Activated CD4-positive, alpha-beta memory T cell treated with anti-CD3 and anti-CD28 coated beads, Interleukin-2, amount 10 ng/mL, durations not matched to agents 7 days and 5 days (primary cell): ENCODE measurements around the gene ZFYVE21. TPM values are rescaled to one million over a fixed set of nuclear protein-coding genes. Genes with fewer than 3 reads are reported as not detected.

Experiments used
- CTCF ChIA-PET: fragments of 350-600 bp; sonication (Branson Sonifier 250); formaldehyde crosslinking; loops from one replicate; lab custom pipeline; 2021; ENCODE audit warnings: antibody characterized with exemption, inconsistent platforms; lab: Charles Lee
- POLR2A ChIA-PET: fragments of 350-600 bp; sonication (Branson Sonifier 250); formaldehyde crosslinking; loops from one replicate; lab custom pipeline; 2021; ENCODE audit warnings: antibody characterized with exemption; lab: Charles Lee
- DNase-seq: peaks from one replicate; pipeline ENCODE4 v3.0.0-alpha.2; 2020
- H3K27ac Mint-ChIP-seq: one replicate; pipeline ENCODE4 v1.8.0; 2021; ENCODE audit warnings: mild to moderate bottlenecking, mixed read lengths
- H3K27me3 Mint-ChIP-seq: one replicate; pipeline ENCODE4 v1.8.0; 2021; ENCODE audit warnings: mixed read lengths
- H3K36me3 Mint-ChIP-seq: one replicate; pipeline ENCODE4 v1.8.0; 2021; ENCODE audit warnings: low read depth, mixed read lengths
- H3K4me1 Mint-ChIP-seq: one replicate; pipeline ENCODE4 v1.8.0; 2021; ENCODE audit warnings: mixed read lengths
- H3K4me3 Mint-ChIP-seq: one replicate; pipeline ENCODE4 v1.8.0; 2021; ENCODE audit warnings: mild to moderate bottlenecking, mixed read lengths
- H3K9me3 Mint-ChIP-seq: one replicate; pipeline ENCODE4 v1.8.0; 2021; ENCODE audit warnings: mixed read lengths
- total RNA-seq, 2 experiments: library from RNA; stranded (reverse); gene quantifications; one replicate each; pipeline ENCODE4 v1.2.3, GENCODE V29; 2021

The ZFYVE21 gene
- total RNA-seq, 2 experiments from 2014 or later: 17.4 to 17.8 TPM

DNA sequence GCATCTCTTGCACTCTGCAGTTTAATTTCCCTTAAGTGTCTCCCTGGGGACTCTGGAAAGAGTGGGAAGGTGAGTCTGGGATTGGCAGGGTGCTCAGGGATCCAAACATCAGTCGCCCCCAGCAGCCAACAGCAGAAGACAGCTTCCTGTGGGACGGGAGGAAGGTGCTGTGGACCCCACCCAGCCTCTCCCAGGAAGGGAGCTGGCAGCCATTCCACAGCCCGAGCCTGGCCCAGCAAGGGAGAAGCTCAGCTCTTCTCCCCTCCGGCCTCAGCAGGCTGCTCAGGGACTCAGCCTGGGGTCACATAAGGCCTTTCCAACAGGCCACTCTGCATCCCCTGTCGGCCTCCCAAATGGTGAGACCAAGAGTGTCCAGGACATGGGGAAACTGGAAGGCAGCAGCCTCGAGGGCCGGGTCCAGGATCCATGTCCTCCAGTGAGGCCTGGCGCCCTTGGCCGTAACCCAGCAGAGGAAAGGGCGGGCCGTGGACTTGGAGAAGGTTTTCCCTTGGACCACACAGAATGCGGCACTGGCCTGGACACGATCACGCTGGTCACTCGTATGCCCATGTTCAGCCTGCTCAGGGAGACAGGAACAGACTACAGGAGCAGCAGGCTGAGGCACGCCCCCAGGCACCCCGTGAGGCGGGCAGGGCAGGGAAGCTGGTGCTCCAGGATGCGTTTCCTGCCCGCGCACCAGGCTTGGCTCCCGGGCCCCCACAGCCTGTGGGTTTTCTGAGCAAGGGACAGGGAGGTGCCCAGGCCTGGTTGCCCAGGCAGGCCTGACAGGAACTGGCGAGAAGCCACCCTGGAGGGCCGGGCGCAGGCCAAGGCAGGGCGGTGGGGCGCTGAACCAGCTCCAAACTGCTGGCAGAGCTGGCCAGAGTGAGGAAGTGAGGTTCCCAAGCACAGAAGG, 3.8 kb upstream of the ZFYVE21 start:
- POLR2A ChIA-PET: interaction anchor here (1.1 to 1.3 kb wide), 2 partner anchors 17 to 150 kb away, joined by 3 to 4 read pairs; no protein-coding TSS in a partner anchor
- Mint-ChIP-seq H3K4me3 (no peak overlapping the region), H3K27me3 (no peaks in the 10 kb centered on the region), H3K4me1 (peaks cover 40% of the 10 kb centered on the region), H3K27ac (peak overlapping the region; percentile 56), H3K9me3 (no peaks in the 10 kb centered on the region), H3K36me3 (peaks cover 30% of the 10 kb centered on the region)
- CTCF ChIA-PET: no interaction called here
- DNase-seq: peak; percentile 22

GRCh38 chr14:103712633-103713247, 2.9 kb upstream of the ZFYVE21 start:
- peak overlapping the region; percentile 17 for H3K4me3 Mint-ChIP-seq
- POLR2A ChIA-PET: interaction anchor here (0.5 to 1.5 kb wide), 8 partner anchors 9 to 207 kb away, joined by 3 to 7 read pairs (median 4); partner anchors contain the start of genes BAG5 and KLC1

DNA sequence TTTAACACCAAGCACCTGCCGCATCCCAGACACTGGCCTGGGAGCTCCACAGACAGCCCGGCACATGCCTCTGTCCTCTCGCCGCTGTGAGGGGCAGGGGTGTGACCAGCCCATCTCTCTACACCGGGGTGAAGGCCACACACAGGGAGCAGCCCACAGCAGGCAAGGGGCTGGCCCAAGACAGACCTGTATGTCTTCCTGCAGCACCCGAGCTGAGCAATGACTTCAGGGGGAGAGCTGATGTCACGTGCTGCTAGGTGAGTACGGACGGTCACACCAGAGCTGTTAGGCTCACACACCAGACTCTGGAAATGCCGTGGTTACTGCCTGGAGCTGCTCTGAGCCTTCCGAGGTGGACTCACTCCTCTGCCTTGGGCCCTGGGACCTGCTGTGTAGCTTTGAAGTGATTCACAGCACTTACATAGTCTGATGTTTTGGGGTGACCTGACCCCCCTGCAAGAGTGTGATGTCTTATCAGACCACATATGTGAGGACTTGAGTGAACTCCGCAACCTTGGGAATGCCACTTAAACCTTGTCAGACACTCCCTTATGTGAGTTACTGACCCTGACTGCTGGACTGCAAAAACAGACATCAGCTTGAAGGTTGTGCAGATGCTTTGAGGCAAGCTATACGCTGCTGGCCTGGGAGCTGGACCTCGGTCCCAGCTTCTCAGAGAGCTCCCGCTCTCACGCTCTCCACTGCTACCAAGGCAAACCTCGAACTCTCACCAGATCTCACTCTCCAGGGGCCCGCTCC, 2.1 kb upstream of the ZFYVE21 start:
- POLR2A ChIA-PET: interaction anchor here (0.5 to 1.5 kb wide), 5 partner anchors 9 to 152 kb away, joined by 3 to 7 read pairs (median 4); partner anchors contain the start of genes BAG5 and KLC1
- H3K27me3 Mint-ChIP-seq: no peaks in the 10 kb centered on the region

More at GRCh38 chr14:103712633-103713247, 2.9 kb upstream of the ZFYVE21 start:
- H3K4me1 Mint-ChIP-seq: peaks cover 48% of the 10 kb centered on the region
- H3K9me3 Mint-ChIP-seq: no peaks in the 10 kb centered on the region
- H3K36me3 Mint-ChIP-seq: peaks cover 33% of the 10 kb centered on the region
- H3K27ac Mint-ChIP-seq: peak overlapping the region; percentile 1
- DNase-seq: no peak
- CTCF ChIA-PET: no interaction called here
- H3K27me3 Mint-ChIP-seq: no peaks in the 10 kb centered on the region

GRCh38 chr14:103714063-103714724, 1.4 kb upstream of the ZFYVE21 start:
- Mint-ChIP-seq H3K9me3 (no peaks in the 10 kb centered on the region), H3K27me3 (no peaks in the 10 kb centered on the region), H3K27ac (peak overlapping the region; percentile 66), H3K4me1 (peaks cover 54% of the 10 kb centered on the region), H3K4me3 (peak overlapping the region; percentile 88), H3K36me3 (peaks cover 22% of the 10 kb centered on the region)
- no peak for DNase-seq
- POLR2A ChIA-PET: interaction anchor here (0.9 to 1.4 kb wide), 4 partner anchors 10 to 89 kb away, joined by 3 to 7 read pairs (median 4); partner anchors contain the start of gene KLC1
- CTCF ChIA-PET: no interaction called here

More for the DNA sequence above, 2.1 kb upstream of the ZFYVE21 start:
- CTCF ChIA-PET: no interaction called here
- Mint-ChIP-seq H3K9me3 (no peaks in the 10 kb centered on the region), H3K4me3 (peak overlapping the region; percentile 88), H3K27ac (peak overlapping the region; percentile 35), H3K4me1 (peaks cover 49% of the 10 kb centered on the region), H3K36me3 (peaks cover 29% of the 10 kb centered on the region)
- no peak for DNase-seq

DNA sequence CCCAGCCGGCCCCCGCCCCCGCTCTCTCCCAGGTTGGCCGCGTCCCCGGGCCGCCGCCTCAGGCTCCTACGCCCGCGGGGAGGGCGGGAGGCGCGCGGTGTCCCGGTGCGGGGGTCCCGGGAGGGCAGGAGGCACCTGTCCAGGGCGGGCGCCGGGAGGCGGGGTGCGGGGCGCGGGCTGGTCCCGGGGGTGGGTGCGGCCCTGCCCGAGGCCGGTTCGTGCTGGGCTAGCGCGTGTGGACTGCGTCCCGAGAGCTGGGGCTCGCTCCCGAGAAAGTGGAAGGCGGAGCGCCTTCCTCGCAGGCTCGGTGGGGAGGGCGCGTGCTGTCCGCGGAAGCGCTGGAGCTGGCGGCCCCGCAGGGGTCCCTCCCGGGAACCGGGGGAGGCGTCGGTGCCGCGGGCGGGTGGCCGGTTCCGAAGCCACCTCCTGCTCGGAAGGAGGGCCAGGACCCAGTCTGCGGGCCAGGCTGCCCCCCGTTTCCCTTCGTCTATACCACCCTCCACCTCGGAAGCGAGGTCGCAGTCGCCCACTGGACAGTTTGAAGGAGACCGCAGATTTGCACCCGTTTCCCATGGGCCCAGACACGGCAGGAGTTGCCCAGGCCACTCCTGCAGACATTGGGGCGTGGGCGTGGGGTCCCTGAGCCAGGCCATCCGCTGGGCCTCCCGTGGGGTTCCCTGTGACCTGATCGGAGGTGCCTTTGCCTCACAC, 636 bp downstream of the ZFYVE21 start:
- ChIA-PET POLR2A (interaction anchor here (0.6 to 1.9 kb wide), 7 partner anchors 10 to 188 kb away, joined by 3 to 15 read pairs (median 5); partner anchors contain the start of genes BAG5, KLC1 and TRMT61A), CTCF (interaction anchor here (0.9 to 1.0 kb wide), 2 partner anchors 155 to 197 kb away, joined by 3 to 4 read pairs; no protein-coding TSS in a partner anchor)
- Mint-ChIP-seq H3K27ac (peak overlapping the region; percentile 47), H3K27me3 (no peaks in the 10 kb centered on the region), H3K4me1 (peaks cover 50% of the 10 kb centered on the region), H3K36me3 (peaks cover 14% of the 10 kb centered on the region), H3K9me3 (no peaks in the 10 kb centered on the region), H3K4me3 (peak overlapping the region; percentile 88)
- DNase-seq: peak; percentile 31

DNA sequence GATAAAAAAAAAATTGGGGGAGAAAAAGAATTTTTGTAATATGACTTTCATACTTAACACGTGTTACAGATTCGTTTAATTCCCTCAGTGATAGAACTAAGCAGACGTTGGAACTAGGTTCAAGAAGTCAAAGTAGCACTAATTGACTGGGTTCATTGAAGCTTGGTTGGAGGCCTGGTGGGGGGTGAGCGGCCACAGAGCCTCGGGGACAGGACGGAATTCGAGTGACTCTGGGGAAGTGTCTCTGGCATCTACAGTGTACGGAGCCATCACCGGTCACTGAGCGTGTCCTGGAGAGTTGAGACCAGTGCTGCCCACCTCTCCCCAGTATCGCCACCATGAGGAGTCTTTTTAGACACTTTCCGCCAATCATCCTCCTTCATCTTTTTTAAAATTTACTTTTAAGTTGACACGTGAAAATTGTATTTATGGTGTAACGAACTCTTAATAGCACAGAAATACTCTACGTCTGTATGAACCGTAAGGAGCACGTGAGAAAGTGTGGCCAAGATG, 1.3 kb downstream of the ZFYVE21 start:
- POLR2A ChIA-PET: interaction anchor here (0.6 kb wide), 1 partner anchor 88 kb away, joined by 3 read pairs; the partner anchor contains the start of gene KLC1
- H3K36me3 Mint-ChIP-seq: peaks cover 14% of the 10 kb centered on the region
- peak overlapping the region; percentile 77 for H3K4me3 Mint-ChIP-seq
- no peaks in the 10 kb centered on the region for H3K27me3 Mint-ChIP-seq
- peaks cover 48% of the 10 kb centered on the region for H3K4me1 Mint-ChIP-seq
- CTCF ChIA-PET: no interaction called here
- H3K9me3 Mint-ChIP-seq: no peaks in the 10 kb centered on the region
- DNase-seq: no peak
- H3K27ac Mint-ChIP-seq: no peak overlapping the region

DNA sequence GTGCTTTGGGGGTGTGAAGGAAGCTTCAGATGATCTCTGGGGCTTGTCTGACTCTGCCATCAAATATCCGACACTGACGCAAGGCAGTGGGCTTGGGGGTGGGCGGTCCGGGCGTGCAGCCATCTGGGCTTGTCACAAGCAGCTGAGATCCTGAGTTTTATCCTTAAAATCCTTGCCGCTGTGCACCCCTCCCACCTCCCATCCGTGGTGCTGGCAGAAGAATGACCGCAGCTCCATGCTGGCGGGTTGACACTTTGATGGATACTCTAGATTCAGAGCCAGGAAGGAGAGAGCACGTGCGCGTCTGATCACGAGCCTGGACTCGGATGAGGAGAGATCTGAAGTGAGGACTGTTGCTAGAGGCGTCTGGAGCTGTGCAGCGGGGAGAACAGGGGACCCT, 3.0 kb downstream of the ZFYVE21 start:
- Mint-ChIP-seq H3K27ac (no peak overlapping the region), H3K36me3 (peaks cover 9% of the 10 kb centered on the region), H3K4me3 (no peak overlapping the region), H3K4me1 (peaks cover 33% of the 10 kb centered on the region), H3K27me3 (no peaks in the 10 kb centered on the region), H3K9me3 (no peaks in the 10 kb centered on the region)
- POLR2A ChIA-PET: interaction anchor here (1.0 kb wide), 1 partner anchor 190 kb away, joined by 4 read pairs; the partner anchor contains the start of gene TRMT61A
- CTCF ChIA-PET: no interaction called here
- DNase-seq: no peak

DNA sequence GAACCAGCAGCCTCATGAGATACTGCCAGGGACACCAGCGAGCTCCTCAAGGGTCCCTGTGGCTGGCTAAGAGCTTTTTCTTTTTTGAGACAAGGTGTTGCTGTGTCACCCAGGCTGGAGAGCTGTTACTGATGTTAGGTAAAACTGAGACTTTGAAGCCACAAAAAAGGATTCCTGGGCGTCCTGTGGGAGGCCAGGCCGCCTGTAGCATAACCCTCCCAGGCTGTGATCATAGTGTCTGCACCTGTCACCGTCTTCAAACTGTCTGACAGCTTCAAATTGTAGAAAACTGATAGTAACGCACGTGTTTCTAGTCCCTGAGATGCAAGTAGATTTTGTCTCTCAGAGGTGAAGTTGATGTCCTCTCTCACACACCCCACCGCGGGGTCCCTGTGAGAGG, 4.1 kb downstream of the ZFYVE21 start:
- ChIA-PET CTCF (no interaction called here), POLR2A (interaction anchor here (1.0 kb wide), 1 partner anchor 191 kb away, joined by 4 read pairs; the partner anchor contains the start of gene TRMT61A)
- Mint-ChIP-seq H3K9me3 (no peaks in the 10 kb centered on the region), H3K4me3 (no peak overlapping the region), H3K27ac (no peak overlapping the region), H3K4me1 (peaks cover 26% of the 10 kb centered on the region), H3K36me3 (peaks cover 6% of the 10 kb centered on the region), H3K27me3 (no peaks in the 10 kb centered on the region)
- no peak for DNase-seq

DNA sequence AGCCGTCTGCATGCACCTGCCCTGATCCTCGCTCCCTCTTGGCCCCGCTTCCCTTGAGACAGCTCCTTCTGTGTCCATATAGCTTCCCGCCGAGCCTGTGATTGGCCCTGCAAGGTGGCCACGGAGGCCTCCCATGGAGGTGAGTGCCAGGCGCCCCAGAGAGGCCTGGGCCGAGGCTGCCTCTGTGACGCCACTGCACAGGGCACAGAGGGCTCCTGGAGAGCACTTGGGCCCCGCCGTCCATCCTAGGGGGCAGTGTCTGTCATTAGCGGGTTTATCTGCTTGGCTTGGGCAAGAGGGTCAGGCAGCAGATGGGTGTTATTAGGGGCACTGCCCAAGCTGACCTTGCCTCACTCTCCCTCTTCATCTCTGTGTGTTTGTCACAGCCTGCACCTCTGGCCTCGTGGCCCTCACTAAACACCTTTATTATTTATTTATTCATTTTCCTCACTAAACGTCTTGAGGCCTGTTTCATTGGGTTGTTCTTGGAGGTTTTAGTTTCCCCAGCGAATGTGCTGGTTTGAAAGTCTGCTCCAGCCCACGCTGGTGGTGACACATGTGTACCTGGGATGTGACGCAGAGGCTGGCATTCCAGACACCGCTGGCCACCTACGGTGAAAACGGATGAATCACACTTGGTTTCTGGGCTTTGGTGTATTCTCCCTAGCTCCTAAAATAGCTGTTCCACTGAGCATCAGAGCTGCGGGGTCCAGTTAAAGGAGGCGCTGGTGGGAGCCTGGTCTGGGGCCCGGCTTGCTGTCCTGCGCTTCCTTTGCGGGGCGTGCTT, 5.9 kb downstream of the ZFYVE21 start:
- POLR2A ChIA-PET: no interaction called here
- CTCF ChIA-PET: no interaction called here
- Mint-ChIP-seq H3K27me3 (no peaks in the 10 kb centered on the region), H3K9me3 (no peaks in the 10 kb centered on the region), H3K4me3 (no peak overlapping the region), H3K27ac (no peak overlapping the region), H3K4me1 (peaks cover 22% of the 10 kb centered on the region), H3K36me3 (peaks cover 3% of the 10 kb centered on the region)
- DNase-seq: no peak

DNA sequence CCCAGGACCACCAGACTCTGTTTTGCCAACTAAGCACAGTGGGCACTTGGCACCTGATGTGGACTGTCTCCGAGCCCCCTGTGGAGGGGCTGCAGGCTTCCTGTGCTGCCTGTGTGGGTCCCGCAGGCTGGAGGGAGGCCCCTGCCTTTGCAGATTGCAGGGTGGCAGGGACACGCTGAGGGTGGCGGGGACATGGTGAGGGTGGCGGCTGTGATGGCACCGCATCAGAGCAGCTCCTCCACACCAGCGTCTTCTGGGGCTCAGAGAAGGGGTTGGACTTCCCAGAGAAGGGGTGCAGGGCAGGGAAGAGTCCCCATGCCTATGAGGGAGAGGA, 8.1 kb downstream of the ZFYVE21 start:
- POLR2A ChIA-PET: no interaction called here
- H3K36me3 Mint-ChIP-seq: no peaks in the 10 kb centered on the region
- CTCF ChIA-PET: no interaction called here
- H3K9me3 Mint-ChIP-seq: no peaks in the 10 kb centered on the region
- no peak for DNase-seq
- no peaks in the 10 kb centered on the region for H3K27me3 Mint-ChIP-seq
- H3K4me1 Mint-ChIP-seq: peaks cover 8% of the 10 kb centered on the region
- no peak overlapping the region for H3K4me3 Mint-ChIP-seq
- H3K27ac Mint-ChIP-seq: no peak overlapping the region

- ChIA-PET CTCF (no interaction called here), POLR2A (no interaction called here)
- no peak overlapping the region for H3K27ac Mint-ChIP-seq
- H3K27me3 Mint-ChIP-seq: no peaks in the 10 kb centered on the region
- H3K4me3 Mint-ChIP-seq: no peak overlapping the region
- no peak for DNase-seq
- no peaks in the 10 kb centered on the region for H3K36me3 Mint-ChIP-seq
- H3K9me3 Mint-ChIP-seq: no peaks in the 10 kb centered on the region
- peaks cover 5% of the 10 kb centered on the region for H3K4me1 Mint-ChIP-seq
Observed at GRCh38 chr14:103724116-103724515, 8.5 kb downstream of the ZFYVE21 start.
